ACHN (cell line): ENCODE results near the gene LMAN1L.

Experiments used
- DNase-seq: peaks from one replicate; pipeline ENCODE4 v3.0.0-alpha.2; 2015
- in situ Hi-C: cut with HindIII; loops from 2 replicates; pipeline ENCODE4 v1.10.0; 2017; ENCODE audit warnings: low sequenced_read_pairs, low pct_ligation_motif_present, low pct_unique_long_range_greater_than_20kb

Gene LMAN1L

GRCh38 chr15:74812533-74812932, at the start of gene LMAN1L:
Gene LMAN1L, plus strand, starts transcription at chr15:74812835. Its CDS starts 20 bp downstream, at chr15:74812855.
- DNase-seq: no peak
- in situ Hi-C loops: no loop called here

DNA sequence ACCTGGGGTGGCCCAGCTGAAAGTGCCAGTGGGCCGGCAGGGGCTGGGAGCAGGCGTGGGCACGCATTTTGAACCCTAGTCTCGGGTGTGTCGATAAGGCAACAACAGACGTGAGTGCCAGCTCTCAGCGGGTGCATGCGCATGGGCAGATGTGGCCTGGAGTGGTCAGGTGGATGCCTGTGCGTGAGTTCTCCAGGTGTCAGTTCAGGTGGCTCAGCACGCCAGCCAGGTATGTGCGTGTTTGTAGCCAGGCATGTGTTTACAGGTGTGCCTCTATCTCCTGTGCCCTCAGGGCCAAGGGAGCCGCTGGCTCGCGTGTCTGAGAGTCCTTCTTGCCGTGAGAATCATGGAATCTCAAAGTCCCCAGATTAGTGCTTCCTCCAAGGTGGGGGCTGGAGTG, 49.2 kb upstream of the LMAN1L start:
- in situ Hi-C loops: loop anchor here (25.0 kb wide), 1 partner anchor 126 kb away; no protein-coding TSS in a partner anchor

DNA sequence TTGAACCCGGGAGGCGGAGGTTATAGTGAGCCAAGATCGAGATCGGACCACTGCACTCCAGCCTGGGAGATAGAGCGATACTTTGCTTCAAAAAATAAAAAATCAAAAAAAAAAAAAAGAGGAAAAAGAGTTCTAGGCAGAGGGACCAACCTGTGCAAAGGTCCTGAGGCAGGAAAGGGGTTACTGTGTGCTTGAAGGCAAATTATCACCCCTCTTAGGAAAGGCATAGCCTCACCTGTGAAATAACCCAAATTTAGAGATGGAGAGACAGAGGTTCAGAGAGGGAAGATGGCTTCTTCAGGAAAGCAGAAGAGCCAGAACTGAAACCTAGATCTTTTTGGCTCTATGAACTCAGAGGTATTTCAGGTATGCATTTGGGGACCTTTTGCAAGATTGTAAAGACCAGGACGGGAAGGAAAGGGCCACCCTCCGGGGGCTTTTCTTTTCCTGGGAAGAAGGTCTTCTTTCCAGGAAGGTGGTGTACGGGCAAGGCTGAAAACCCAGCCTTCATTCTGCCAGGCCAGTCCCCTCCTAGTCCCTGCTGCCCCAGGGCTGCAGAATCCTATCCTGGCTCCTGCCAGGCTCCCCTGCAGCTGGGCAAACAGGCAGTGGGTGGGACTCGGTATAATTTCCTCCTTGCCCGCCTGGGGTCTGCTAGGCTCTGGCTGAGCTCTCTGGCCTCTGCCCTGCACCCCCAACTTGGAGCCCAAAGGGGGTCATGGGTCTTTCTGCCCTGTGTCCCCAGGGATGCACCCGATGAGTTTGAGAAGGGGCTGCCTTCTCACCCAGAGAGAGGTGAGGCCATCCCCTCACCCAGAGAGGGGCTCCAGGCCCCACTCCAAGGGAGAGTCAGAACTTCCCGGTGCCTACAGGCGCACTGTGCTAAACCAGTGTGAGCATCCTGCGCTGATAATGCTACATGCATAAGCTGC, 45.2 kb upstream of the LMAN1L start:
- no peak for DNase-seq
- in situ Hi-C loops: loop anchor here (25.0 kb wide), 1 partner anchor 130 kb away; no protein-coding TSS in a partner anchor

More for the DNA sequence above, 49.2 kb upstream of the LMAN1L start:
- no peak for DNase-seq

DNA sequence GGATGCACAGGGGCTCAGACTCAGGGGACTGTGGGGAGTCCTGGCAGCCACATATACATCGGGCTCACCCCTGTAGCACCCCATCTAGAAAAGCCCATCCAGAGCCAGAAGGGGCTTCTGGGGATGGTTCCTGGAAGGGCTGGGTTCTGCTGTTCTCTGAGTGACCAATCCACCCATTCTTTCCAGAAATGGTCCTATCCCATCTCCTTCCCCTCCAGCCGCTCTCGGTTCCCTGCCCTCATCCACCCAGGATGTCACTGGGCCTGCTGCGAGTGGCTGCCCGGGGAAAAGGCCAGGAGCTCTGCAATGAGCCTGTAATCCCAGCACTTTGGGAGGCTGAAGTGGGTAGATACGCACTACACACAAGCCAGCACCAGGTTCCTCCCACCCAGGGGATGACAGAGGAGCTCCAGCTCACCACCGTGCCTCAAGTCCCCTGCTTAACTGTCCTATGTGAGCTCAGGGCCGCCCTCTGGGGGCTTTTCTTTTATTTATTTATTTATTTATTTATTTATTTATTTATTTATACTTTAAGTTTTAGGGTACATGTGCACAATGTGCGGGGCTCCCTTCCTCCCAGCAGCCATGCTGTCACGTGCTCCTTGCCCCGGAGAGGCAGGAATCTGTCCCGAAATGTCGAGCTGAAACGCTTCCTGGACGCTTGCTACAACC, 44.4 kb upstream of the LMAN1L start:
- DNase-seq: no peak
- in situ Hi-C loops: loop anchor here (25.0 kb wide), 1 partner anchor 131 kb away; no protein-coding TSS in a partner anchor

DNA sequence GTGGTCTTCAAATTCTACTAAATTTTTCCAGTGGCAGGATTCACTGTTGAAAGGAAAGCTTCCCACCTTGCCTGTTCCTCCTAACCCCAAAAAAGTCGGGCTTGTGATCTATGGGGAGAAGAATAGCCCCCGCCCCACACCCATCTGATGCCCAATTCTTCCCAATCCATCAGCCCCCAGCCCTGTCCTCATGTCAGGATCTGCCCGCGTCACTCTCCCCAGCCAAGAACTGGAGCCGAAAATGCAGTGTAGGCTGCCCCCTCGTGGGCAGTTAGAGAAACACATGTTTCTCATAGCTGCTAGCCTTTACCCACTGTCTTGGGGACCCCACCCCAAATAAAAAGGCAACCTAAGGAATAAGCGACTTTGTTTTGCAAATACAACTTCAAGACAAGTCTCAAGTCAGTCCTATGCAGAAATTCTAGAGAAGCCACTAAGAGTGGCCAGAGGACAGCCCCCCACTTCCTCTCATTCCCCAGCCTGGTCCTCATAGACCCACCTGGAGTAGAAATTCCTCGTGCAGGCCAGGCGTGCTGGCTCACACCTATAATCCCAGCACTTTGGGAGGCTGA, 43.8 kb upstream of the LMAN1L start:
- in situ Hi-C loops: loop anchor here (25.0 kb wide), 1 partner anchor 132 kb away; no protein-coding TSS in a partner anchor
- peak; percentile 52 for DNase-seq

- in situ Hi-C loops: loop anchor here (25.0 kb wide), 1 partner anchor 132 kb away; no protein-coding TSS in a partner anchor
- DNase-seq: no peak
Measured at GRCh38 chr15:74769463-74770025, 43.1 kb upstream of the LMAN1L start.

- DNase-seq: no peak
- in situ Hi-C loops: loop anchor here (25.0 kb wide), 1 partner anchor 133 kb away; no protein-coding TSS in a partner anchor
Measured at GRCh38 chr15:74770211-74770903, 42.3 kb upstream of the LMAN1L start.

DNA sequence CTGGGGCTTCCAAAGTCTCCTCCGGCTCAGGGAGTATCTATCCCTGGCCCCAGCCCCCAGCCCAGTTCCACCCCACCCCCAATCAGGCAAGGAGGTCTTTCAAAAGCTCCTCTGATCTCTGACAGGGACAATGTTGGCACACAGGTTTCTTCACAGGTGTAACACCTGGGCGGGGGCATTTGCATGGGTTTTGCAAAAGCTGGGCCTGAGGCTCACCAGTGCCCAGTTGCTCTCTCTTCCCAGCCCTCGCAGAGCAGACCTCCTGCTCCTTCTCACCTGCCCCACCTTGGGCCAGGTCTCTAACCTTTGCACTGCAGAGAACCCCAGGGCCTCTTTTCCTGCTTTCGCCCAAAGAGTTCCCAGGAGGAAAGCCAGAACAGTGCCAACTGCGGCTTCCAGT, 39.3 kb upstream of the LMAN1L start:
- no peak for DNase-seq
- in situ Hi-C loops: loop anchor here (25.0 kb wide), 1 partner anchor 136 kb away; no protein-coding TSS in a partner anchor

GRCh38 chr15:74773731-74774252, 38.8 kb upstream of the LMAN1L start:
- DNase-seq: no peak
- in situ Hi-C loops: loop anchor here (25.0 kb wide), 1 partner anchor 136 kb away; no protein-coding TSS in a partner anchor

- in situ Hi-C loops: no loop called here
- no peak for DNase-seq
Measured at GRCh38 chr15:74775132-74775562, 37.5 kb upstream of the LMAN1L start.

- DNase-seq: no peak
- in situ Hi-C loops: no loop called here
Measured at GRCh38 chr15:74775894-74776293, 36.7 kb upstream of the LMAN1L start.

- in situ Hi-C loops: no loop called here
- no peak for DNase-seq
Measured at GRCh38 chr15:74776821-74777768, 35.5 kb upstream of the LMAN1L start.

DNA sequence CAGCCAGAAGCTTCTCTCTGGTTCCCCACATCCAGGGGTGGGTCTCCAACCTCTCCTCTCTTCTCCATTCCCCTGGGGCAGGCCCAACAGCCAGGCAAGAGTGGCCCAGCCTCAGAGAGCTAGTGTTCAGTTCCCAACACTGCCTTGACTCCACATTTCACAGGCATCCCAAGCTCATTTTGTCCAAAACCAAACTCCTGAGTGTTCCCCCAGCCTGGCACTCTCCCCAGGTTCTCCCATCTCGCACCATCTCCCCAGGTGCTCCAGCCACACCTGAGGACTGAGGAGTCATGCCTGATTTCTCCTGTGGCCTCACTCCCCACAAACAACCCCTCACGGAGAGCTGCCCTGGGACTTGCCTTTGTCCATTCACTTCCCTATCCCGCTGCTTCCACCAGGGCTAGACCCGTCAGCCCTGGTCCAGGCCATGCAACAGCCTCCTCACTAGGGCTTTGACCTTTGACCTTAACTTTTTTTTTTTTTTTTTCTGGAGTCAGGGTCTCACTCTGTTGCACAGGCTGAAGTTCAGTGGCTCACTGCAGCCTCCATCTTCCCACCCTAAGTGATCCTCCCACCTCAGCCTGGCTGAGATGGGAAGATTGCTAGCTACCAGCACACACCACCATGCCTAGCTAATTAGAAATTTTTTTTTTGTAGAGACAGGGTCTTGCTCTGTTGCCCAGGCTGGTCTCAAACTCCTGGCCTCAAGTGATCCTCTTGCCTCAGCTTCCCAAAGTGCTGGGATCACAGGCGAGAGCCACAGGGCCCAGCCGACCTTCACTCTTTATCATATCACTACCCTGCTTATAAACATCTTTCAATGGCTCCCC, 34.7 kb upstream of the LMAN1L start:
- no peak for DNase-seq
- in situ Hi-C loops: no loop called here

DNA sequence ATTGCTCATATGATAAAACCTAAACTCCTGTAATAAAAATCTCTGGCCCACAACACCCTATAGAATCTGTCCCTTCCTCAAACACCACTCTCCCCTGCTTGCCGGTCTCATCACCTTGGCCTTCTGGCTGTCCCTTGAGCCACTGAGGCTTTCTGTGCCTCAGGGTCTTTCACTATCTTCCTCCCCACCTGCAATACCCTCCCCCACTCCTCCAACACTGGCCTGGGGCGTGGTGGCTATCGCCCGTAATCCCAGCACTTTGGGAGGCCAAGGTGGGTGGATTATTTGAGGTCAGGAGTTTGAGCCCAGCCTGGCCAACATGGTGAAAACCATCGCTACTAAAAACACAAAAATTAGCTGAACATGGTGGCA, 34.0 kb upstream of the LMAN1L start:
- in situ Hi-C loops: no loop called here
- DNase-seq: no peak

- in situ Hi-C loops: no loop called here
Measured at GRCh38 chr15:74779162-74779648, 33.4 kb upstream of the LMAN1L start.

More at GRCh38 chr15:74779162-74779648, 33.4 kb upstream of the LMAN1L start:
- no peak for DNase-seq
